NT2/D1 (cell line): ENCODE results near the gene AMPH.
"Not testable (repeated sequence)": the region's sequence is repeated elsewhere in the genome, so short reads cannot be mapped to it uniquely, and the experiment has no call there.

ENCODE experiments used
- DNase-seq: peaks from one replicate; pipeline ENCODE4 v3.0.0-alpha.2; 2011; ENCODE audit warnings: low read depth, low spot score
- H3K27me3 ChIP-seq: 2 replicates; pipeline ENCODE4 v1.6.0; 2011; ENCODE audit warnings: mild to moderate bottlenecking; ENCODE audit not compliant: insufficient read length, insufficient read depth
- H3K36me3 ChIP-seq: 2 replicates; pipeline ENCODE4 v1.6.1; 2011; ENCODE audit warnings: mild to moderate bottlenecking, low read length, mixed read lengths; ENCODE audit not compliant: insufficient read depth, insufficient read length
- H3K4me1 ChIP-seq: 2 replicates; pipeline ENCODE4 v1.5.1; 2011; ENCODE audit not compliant: insufficient read depth, insufficient read length
- H3K4me3 ChIP-seq: 2 replicates; pipeline ENCODE4 v1.5.1; 2011; ENCODE audit warnings: low read depth; ENCODE audit not compliant: insufficient read length
- H3K9ac ChIP-seq: 2 replicates; pipeline ENCODE4 v1.6.0; 2011; ENCODE audit warnings: low read depth; ENCODE audit not compliant: insufficient read length
- H3K9me3 ChIP-seq: 2 replicates; pipeline ENCODE4 v1.5.1; 2011; ENCODE audit warnings: mild to moderate bottlenecking, low read length; ENCODE audit not compliant: insufficient read depth
- SUZ12 ChIP-seq: IDR thresholded peaks from 2 replicates; pipeline ENCODE4 v1.6.1; 2011; ENCODE audit not compliant: insufficient read length, insufficient read depth; ENCODE audit errors: extremely low read depth
- YY1 ChIP-seq: IDR thresholded peaks from 2 replicates; pipeline ENCODE4 v1.6.1; 2011; ENCODE audit not compliant: insufficient read length, insufficient read depth
- ZNF274 ChIP-seq: IDR thresholded peaks from 2 replicates; pipeline ENCODE4 v1.6.1; 2011; ENCODE audit warnings: mild to moderate bottlenecking, low read depth, low read length

The AMPH gene

DNA sequence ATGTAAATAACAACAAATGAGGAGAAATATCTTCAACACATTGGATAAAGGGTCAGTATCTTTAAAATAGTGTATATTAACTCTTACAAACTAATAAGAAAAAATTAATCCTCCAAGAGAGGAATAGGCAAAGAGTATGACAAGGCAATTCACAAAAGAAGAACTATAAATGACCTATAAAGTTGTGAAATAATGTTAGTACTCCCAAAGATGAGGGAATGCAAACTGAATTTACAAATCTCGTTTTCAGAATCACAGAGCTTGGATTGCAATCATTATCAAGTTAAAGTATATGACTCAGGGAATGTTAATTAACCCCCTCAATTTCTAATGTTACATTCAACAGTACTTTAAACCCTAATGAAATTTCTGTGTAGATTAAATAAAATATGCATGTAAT lies 270.4 kb downstream of the AMPH start:
- Histone ChIP-seq H3K4me1 (peaks cover 2% of the 10 kb centered on the region), H3K9me3 (no peaks in the 10 kb centered on the region), H3K36me3 (no peaks in the 10 kb centered on the region), H3K4me3 (no peak overlapping the region), H3K9ac (no peak overlapping the region), H3K27me3 (no peaks in the 10 kb centered on the region)
- no peak for DNase-seq
- TF ChIP-seq ZNF274 (no peak), YY1 (no peak), SUZ12 (no peak)

DNA sequence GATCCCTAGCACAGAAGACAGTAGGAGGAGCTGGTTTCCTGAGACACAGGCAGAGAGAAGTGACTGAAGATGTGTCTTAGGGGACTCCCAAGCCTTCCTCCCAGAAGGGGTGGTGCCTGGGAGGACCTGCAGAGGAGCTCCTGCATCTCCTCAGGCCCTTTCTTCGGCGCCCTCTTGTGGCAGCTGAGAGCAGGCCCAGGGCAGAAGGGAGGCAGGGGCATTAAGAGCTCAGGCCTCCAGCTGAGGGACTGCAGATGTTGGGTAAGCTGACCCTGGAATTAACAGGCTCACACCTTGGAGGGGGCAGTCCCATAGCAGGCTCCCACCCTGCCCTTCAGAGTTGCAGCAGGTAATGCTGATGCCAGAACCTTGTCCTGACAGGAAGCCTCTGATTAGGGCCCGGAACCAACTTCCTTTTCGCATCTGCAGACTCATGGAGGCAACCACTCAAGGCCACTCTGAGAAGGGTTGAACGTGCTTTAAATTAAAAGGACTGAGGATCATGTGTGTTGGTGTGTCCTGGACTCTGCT lies 272.0 kb downstream of the AMPH start:
- H3K4me1 ChIP-seq, H3K4me3 ChIP-seq, DNase-seq, H3K27me3 ChIP-seq, H3K9ac ChIP-seq, H3K36me3 ChIP-seq, H3K9me3 ChIP-seq: not testable (repeated sequence)

DNA sequence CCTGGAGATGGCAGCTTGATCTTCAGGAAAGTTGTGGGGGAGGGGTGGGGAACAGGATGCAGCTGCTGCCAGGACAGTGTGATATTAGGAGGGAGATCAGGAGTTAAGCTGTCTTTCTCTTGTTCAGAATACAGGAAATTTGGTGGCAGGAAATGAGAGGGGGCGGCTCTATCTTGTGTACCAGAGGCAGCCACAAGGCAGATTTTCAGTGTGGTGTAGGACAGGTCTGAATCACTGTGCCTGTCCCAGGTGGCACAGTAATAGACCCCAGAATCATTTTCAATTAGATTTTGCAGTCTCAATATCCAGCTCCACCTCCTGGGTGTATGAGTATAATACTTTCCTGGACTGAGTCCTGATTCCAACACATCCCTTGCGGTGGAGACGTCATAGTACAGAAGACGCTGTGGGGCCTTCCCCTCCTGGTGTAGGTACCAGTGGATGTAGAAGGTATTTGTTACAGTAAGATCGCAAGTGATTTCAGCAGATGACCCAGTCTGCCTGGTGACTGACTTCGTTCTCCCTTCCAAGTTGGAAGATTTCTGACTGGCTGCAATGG lies 272.8 kb downstream of the AMPH start:
- H3K27me3 ChIP-seq, H3K4me3 ChIP-seq, H3K9me3 ChIP-seq, H3K9ac ChIP-seq, H3K36me3 ChIP-seq, DNase-seq, H3K4me1 ChIP-seq: not testable (repeated sequence)

DNA sequence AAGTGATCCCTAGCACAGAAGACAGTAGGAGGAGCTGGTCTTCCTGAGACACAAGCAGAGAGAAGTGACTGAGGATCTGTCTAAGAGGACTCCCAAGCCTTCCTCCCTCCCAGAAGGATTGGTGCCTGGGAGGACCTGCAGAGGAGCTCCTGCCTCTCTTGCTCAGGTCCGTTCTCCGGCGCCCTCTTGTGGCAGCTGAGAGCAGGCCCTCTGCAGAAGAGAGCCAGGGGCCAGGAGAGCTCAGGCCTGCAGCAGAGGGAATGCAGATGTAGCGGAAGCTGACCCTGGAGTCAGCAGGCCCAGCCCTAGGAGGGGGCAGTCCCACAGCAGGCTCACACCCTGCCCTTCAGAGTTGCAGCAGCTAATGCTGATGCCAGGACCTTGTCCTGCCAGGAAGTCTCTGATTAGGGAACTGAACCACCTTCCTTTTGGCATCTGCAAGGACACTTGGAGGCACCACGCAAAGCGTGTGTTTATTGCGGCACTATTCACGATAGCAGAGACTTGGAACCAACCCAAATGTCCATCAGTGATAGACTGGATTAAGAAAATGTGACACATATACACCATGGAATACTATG lies 276.8 kb downstream of the AMPH start:
- not testable (repeated sequence) for H3K36me3 ChIP-seq, H3K4me3 ChIP-seq, H3K9me3 ChIP-seq, DNase-seq, H3K4me1 ChIP-seq, H3K9ac ChIP-seq, H3K27me3 ChIP-seq

DNA sequence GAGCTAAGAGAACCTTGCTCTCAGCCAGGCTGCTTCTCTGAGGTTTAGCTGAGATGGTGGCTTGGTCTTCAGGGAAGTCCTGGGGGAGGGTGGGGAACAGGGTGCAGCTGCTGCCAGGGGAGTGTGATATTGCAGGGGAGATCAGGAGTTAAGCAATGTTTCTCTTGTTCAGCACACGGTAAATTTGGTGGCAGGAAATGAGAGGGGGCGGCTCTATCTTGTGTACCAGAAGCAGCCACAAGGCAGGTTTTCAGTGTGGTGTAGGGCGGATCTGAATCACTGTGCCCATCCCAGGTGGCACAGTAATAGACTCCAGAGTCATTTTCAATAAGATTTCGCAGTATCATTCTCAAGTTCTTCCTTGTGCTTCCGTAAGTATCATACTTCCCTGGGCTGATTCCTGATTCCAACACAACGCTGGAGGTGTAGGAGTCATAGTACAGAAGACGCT lies 277.7 kb downstream of the AMPH start:
- not testable (repeated sequence) for H3K36me3 ChIP-seq, H3K9ac ChIP-seq, DNase-seq, H3K27me3 ChIP-seq, H3K9me3 ChIP-seq, H3K4me3 ChIP-seq, H3K4me1 ChIP-seq

DNA sequence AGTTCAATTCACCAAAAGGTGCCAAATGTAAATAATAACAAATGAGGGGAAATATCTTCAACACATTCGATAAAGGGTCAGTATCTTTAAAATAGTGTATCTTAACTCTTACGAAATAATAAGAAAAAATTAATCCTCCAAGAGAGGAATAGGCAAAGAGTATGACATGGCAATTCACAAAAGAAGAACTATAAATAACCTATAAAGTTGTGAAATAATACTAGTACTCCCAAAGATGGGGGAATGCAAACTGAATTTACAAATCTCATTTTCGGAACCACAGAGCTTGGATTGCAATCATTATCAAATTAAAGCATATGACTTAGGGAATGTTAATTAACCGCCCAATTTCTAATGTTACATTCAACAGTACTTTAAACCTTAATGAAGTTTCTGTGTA lies 279.6 kb downstream of the AMPH start:
- no peaks in the 10 kb centered on the region for H3K36me3 ChIP-seq
- H3K4me3 ChIP-seq: no peak overlapping the region
- H3K9ac ChIP-seq: no peak overlapping the region
- no peaks in the 10 kb centered on the region for H3K9me3 ChIP-seq
- no peaks in the 10 kb centered on the region for H3K27me3 ChIP-seq
- no peak for TF ChIP-seq SUZ12
- no peak for TF ChIP-seq YY1
- TF ChIP-seq ZNF274: no peak
- no peaks in the 10 kb centered on the region for H3K4me1 ChIP-seq
- DNase-seq: no peak

DNA sequence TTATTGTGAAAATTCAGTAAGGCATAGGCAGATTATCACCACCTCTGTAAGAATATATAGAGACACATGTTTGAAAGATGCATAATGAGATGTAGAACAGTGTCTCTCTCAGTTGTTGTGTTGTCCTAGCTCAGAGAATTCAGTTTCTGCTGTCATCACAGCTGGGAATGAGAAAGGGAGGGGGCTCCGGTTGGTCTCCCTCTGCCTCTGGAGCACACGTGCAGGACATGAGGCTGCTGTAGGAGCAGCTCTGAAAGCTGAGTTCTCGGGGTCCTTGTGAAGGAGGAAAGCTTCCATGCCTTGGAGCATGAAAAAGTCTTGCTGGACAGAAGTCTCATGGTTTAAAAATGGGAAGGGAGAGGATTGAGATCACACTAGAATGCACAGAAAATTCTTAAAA lies 280.4 kb downstream of the AMPH start:
- not testable (repeated sequence) for H3K4me1 ChIP-seq, DNase-seq, H3K9me3 ChIP-seq, H3K36me3 ChIP-seq, H3K9ac ChIP-seq, H3K4me3 ChIP-seq, H3K27me3 ChIP-seq

DNA sequence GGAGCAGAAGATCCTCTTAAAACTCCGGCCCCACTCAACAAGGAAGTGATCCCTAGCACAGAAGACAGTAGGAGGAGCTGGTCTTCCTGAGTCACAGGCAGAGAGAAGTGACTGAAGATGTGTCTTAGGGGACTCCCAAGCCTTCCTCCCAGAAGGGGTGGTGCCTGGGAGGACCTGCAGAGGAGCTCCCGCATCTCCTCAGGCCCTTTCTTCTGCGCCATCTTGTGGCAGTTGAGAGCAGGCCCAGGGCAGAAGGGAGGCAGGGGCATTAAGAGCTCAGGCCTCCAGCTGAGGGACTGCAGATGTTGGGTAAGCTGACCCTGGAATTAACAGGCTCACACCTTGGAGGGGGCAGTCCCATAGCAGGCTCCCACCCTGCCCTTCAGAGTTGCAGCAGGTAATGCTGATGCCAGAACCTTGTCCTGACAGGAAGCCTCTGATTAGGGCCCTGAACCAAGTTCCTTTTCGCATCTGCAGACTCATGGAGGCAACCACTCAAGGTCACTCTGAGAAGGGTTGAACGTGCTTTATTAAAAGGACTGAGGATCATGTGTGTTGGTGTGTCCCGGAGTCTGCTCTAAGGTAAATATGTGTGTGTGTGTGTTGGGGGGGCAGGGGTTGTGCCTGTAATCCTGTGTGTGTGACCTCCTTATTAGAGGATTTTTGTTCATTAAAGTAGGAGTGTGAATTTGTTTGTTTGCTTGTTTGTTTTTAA lies 281.1 kb downstream of the AMPH start:
- not testable (repeated sequence) for DNase-seq, H3K9ac ChIP-seq, H3K27me3 ChIP-seq, H3K36me3 ChIP-seq, H3K4me3 ChIP-seq, H3K4me1 ChIP-seq, H3K9me3 ChIP-seq

DNA sequence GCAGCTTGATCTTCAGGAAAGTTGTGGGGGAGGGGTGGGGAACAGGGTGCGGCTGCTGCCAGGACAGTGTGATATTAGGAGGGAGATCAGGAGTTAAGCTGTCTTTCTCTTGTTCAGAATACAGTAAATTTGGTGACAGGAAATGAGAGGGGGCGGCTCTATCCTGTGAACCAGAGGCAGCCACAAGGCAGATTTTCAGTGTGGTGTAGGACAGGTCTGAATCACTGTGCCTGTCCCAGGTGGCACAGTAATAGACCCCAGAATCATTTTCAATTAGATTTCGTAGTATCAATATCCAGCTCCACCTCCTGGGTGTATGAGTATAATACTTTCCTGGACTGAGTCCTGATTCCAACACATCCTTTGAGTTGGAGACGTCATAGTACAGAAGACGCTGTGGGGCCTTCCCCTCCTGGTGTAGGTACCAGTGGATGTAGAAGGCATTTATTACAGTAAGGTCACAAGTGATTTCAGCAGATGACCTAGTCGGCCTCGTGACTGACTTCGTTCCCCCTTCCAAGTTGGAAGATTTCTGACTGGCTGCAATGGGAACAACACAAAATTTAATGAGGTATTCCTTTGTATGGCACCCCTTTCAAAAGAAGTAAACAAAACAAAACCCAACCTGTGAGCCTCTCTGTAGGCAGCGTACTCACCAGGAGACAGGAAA lies 281.9 kb downstream of the AMPH start:
- H3K4me1 ChIP-seq, H3K36me3 ChIP-seq, H3K4me3 ChIP-seq: not testable (repeated sequence)

DNA sequence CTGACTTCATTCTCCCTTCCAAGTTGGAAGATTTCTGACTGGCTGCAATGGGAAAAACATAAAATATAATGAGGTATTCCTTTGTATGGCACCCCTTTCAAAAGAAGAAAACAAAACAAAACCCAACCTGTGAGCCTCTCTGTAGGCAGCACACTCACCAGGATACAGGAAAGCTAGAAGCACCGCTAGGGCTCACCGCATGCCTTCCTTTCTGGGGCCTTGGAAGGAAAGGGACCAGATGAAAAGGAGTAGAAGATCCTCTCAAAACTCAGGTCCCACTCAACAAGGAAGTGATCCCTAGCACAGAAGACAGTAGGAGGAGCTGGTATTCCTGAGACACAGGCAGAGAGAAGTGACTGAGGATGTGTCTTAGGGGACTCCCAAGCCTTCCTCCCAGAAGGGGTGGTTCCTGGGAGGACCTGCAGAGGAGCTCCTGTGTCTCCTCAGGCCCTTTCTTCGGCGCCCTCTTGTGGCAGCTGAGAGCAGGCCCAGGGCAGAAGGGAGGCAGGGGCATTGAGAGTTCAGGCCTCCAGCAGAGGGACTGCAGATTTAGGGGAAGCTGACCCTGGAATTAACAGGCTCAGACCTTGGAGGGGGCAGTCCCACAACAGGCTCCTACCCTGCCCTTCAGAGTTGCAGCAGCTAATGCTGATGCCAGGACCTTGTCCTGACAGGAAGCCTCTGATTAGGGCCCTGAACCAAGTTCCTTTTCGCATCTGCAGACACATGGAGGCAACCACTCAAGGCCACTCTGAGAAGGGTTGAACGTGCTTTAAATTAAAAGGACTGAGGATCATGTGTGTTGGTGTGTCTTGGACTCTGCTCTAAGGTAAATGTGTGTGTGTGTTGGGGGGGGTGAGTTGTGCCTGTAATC lies 285.6 kb downstream of the AMPH start:
- not testable (repeated sequence) for H3K9ac ChIP-seq
- DNase-seq: peak; percentile 76

More for the DNA sequence above, 281.9 kb downstream of the AMPH start:
- H3K9me3 ChIP-seq, DNase-seq, H3K27me3 ChIP-seq, H3K9ac ChIP-seq: not testable (repeated sequence)

More for the DNA sequence above, 285.6 kb downstream of the AMPH start:
- not testable (repeated sequence) for H3K9me3 ChIP-seq, H3K4me3 ChIP-seq, H3K4me1 ChIP-seq, H3K27me3 ChIP-seq, H3K36me3 ChIP-seq
